H9 (cell line): ENCODE data around the gene MED13L. TPM values are rescaled to one million over a fixed set of nuclear protein-coding genes. Genes with fewer than 3 reads are reported as not detected.

Source experiments
- DNase-seq: peaks from one replicate; pipeline ENCODE4 v3.0.0-alpha.2; 2017
- H2AFZ ChIP-seq: one replicate; pipeline ENCODE4 v1.6.1; 2013; ENCODE audit warnings: mild to moderate bottlenecking, low read length, control low read depth, moderate library complexity
- H2AK5ac ChIP-seq: 2 replicates; pipeline ENCODE4 v1.6.1; 2013; ENCODE audit warnings: low read length, control low read depth, mixed read lengths; ENCODE audit not compliant: insufficient read length
- H2BK120ac ChIP-seq: one replicate; pipeline ENCODE4 v1.6.1; 2013; ENCODE audit warnings: low read depth, mild to moderate bottlenecking, low read length, control low read depth, inconsistent platforms; ENCODE audit not compliant: poor library complexity, severe bottlenecking
- H2BK12ac ChIP-seq: 2 replicates; pipeline ENCODE4 v1.6.1; 2013; ENCODE audit warnings: low read length, control low read depth, mixed read lengths, low read depth; ENCODE audit not compliant: insufficient read length
- H2BK15ac ChIP-seq: 2 replicates; pipeline ENCODE4 v1.6.1; 2013; ENCODE audit warnings: low read depth, low read length, control low read depth
- H2BK20ac ChIP-seq: one replicate; pipeline ENCODE4 v1.6.1; 2013; ENCODE audit warnings: low read depth, mild to moderate bottlenecking, low read length, control low read depth, inconsistent platforms; ENCODE audit not compliant: poor library complexity, severe bottlenecking
- H2BK5ac ChIP-seq: 2 replicates; pipeline ENCODE4 v1.6.1; 2013; ENCODE audit warnings: low read length, control low read depth, mixed read lengths; ENCODE audit not compliant: insufficient read length
- H3K14ac ChIP-seq: 2 replicates; pipeline ENCODE4 v1.6.1; 2013; ENCODE audit warnings: low read length, control low read depth; ENCODE audit not compliant: insufficient read depth
- H3K18ac ChIP-seq: 2 replicates; pipeline ENCODE4 v1.6.1; 2013; ENCODE audit warnings: low read depth, mild to moderate bottlenecking, mixed read lengths, low read length, control low read depth; ENCODE audit not compliant: insufficient read length
- H3K23ac ChIP-seq: 2 replicates; pipeline ENCODE4 v1.6.1; 2013; ENCODE audit warnings: low read length, control low read depth, mixed read lengths, low read depth; ENCODE audit not compliant: insufficient read length
- H3K23me2 ChIP-seq: 2 replicates; pipeline ENCODE4 v1.6.1; 2013; ENCODE audit warnings: low read depth, mild to moderate bottlenecking, mixed read lengths, low read length, control low read depth; ENCODE audit not compliant: insufficient read length, poor library complexity, severe bottlenecking
- H3K27ac ChIP-seq: 2 replicates; pipeline ENCODE4 v1.5.1; 2013; ENCODE audit warnings: low read length, control low read depth, mixed read lengths, low read depth; ENCODE audit not compliant: insufficient read length
- H3K27me3 ChIP-seq: 2 replicates; pipeline ENCODE4 v1.6.1; 2013; ENCODE audit warnings: low read length, control low read depth, inconsistent platforms; ENCODE audit not compliant: insufficient read depth
- H3K4ac ChIP-seq: 2 replicates; pipeline ENCODE4 v1.6.1; 2013; ENCODE audit warnings: low read depth, mild to moderate bottlenecking, control low read depth, inconsistent platforms, low read length, moderate library complexity
- H3K4me1 ChIP-seq: 2 replicates; pipeline ENCODE4 v1.6.1; 2013; ENCODE audit warnings: low read length, control low read depth, inconsistent platforms; ENCODE audit not compliant: insufficient read depth
- H3K4me2 ChIP-seq: 2 replicates; pipeline ENCODE4 v1.6.1; 2013; ENCODE audit warnings: low read length, control low read depth, mixed read lengths; ENCODE audit not compliant: insufficient read length, insufficient read depth
- H3K56ac ChIP-seq: 2 replicates; pipeline ENCODE4 v1.6.1; 2013; ENCODE audit warnings: low read depth, mild to moderate bottlenecking, mixed read lengths, low read length, control low read depth; ENCODE audit not compliant: insufficient read length
- H3K79me1 ChIP-seq: 2 replicates; pipeline ENCODE4 v1.6.1; 2013; ENCODE audit warnings: low read depth, mild to moderate bottlenecking, moderate library complexity, low read length, control low read depth, inconsistent platforms; ENCODE audit not compliant: insufficient read depth, poor library complexity, severe bottlenecking
- H3K79me2 ChIP-seq: 2 replicates; pipeline ENCODE4 v1.6.1; 2013; ENCODE audit warnings: low read length, control low read depth, inconsistent platforms; ENCODE audit not compliant: insufficient read depth
- H3K9ac ChIP-seq: 2 replicates; pipeline ENCODE4 v1.6.1; 2013; ENCODE audit warnings: low read length, control low read depth, mixed read lengths; ENCODE audit not compliant: insufficient read length; ENCODE audit errors: extremely low read depth
- H3K9me3 ChIP-seq: one replicate; pipeline ENCODE4 v1.6.1; 2013; ENCODE audit warnings: low read depth, low read length, inconsistent platforms; ENCODE audit not compliant: control insufficient read depth
- H3T11ph ChIP-seq: one replicate; pipeline ENCODE4 v1.6.1; 2013; ENCODE audit warnings: mild to moderate bottlenecking, low read length, control low read depth, inconsistent platforms
- H4K20me1 ChIP-seq: one replicate; pipeline ENCODE4 v1.6.1; 2013; ENCODE audit not compliant: control insufficient read depth, insufficient read length, insufficient read depth
- H4K5ac ChIP-seq: 2 replicates; pipeline ENCODE4 v1.6.1; 2013; ENCODE audit warnings: low read depth, mild to moderate bottlenecking, mixed read lengths, low read length, control low read depth; ENCODE audit not compliant: insufficient read length
- H4K8ac ChIP-seq: replicated peaks from 2 replicates; pipeline ENCODE4 v1.6.1; 2013; ENCODE audit warnings: low read length, control low read depth, mixed read lengths, low read depth; ENCODE audit not compliant: insufficient read length
- H4K91ac ChIP-seq: 2 replicates; pipeline ENCODE4 v1.6.1; 2013; ENCODE audit warnings: low read depth, mild to moderate bottlenecking, moderate library complexity, mixed read lengths, low read length, control low read depth; ENCODE audit not compliant: insufficient read length
- H3K27ac Mint-ChIP-seq, 3 experiments: 2 replicates in 2 of 3; 3 replicates in 1 of 3; pipeline ENCODE4 v1.8.0; 2020 to 2021; ENCODE audit warnings: mixed read lengths in 3 of 3, mild to moderate bottlenecking in 1 of 3, moderate library complexity in 1 of 3
- H3K27me3 Mint-ChIP-seq: 2 replicates; pipeline ENCODE4 v1.8.0; 2021; ENCODE audit warnings: low read depth, mild to moderate bottlenecking, moderate library complexity, mixed read lengths
- H3K36me3 Mint-ChIP-seq, 3 experiments: 2 replicates in 2 of 3; 3 replicates in 1 of 3; pipeline ENCODE4 v1.8.0; 2020 to 2021; ENCODE audit warnings: low read depth in 3 of 3, mixed read lengths in 3 of 3; ENCODE audit not compliant: insufficient read depth in 1 of 3
- H3K4me1 Mint-ChIP-seq, 2 experiments: 2 replicates each; pipeline ENCODE4 v1.8.0; 2020; ENCODE audit warnings: mixed read lengths in 2 of 2
- H3K4me3 Mint-ChIP-seq, 2 experiments: 2 replicates in 1 of 2; 3 replicates in 1 of 2; pipeline ENCODE4 v1.8.0; 2020 to 2021; ENCODE audit warnings: mild to moderate bottlenecking in 2 of 2, mixed read lengths in 2 of 2, moderate library complexity in 1 of 2
- H3K9me3 Mint-ChIP-seq, 2 experiments: 2 replicates in 1 of 2; 3 replicates in 1 of 2; pipeline ENCODE4 v1.8.0; 2020; ENCODE audit warnings: mild to moderate bottlenecking in 2 of 2, mixed read lengths in 2 of 2, moderate library complexity in 1 of 2
- WGBS: extraction: QIAGEN DNeasy Blood & Tissue Kit; methylation state at CpG from one replicate; pipeline ENCODE4 v1.1.7; 2013; ENCODE audit warnings: missing lambda C conversion rate, low lambda C conversion rate, mixed read lengths; ENCODE audit not compliant: insufficient read length; ENCODE audit errors: extremely low coverage; 5-methylcytosine and 5-hydroxymethylcytosine counted together
- total RNA-seq: library from RNA; stranded (reverse); gene quantifications from 2 replicates; pipeline ENCODE4 v1.2.1, GENCODE V29; 2021
- TF ChIP-seq, protein P1 (sequence below): fragments of 200-600 bp; sonication (generic); conservative IDR thresholded peaks from 3 replicates; pipeline ENCODE4 v1.8.0; 2021; ENCODE audit warnings: antibody characterized with exemption, mild to moderate bottlenecking

MED13L gene
- total RNA-seq, 1 experiment from 2014 or later = 52.4 TPM

DNA sequence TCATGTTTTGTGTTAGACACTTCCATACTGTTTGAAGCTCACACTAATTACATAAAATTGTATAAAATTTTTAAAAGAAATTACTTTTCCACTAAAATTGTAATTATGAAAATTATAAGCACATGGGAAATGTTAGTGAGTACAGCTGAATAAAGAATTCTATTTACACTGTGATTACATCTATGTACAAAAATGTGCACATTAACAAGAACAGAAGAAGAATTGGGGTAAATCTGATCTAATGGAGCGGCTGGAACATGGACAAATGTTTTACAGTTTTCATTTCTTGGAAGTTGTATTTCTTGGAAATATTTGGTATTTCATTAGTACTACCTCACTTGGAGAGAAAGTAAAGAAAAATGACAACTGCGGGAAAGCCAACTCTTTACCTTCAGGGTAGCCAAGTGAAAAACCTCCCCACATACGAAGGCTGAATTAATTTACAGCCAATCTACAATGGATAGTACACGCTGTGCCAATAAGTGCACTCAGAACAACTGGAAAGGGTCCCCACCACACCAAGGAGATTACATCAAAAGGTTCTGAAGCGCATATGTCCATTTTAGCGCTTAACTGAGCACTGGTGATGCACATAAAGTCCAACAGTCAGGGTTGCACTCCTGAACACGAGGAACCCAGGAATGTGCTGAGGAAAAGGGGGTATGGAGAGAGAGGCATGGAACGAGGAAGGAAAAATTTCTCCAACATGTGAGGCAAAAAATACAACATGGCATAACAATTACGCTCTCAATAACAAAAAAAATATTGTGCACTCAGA is 17.5 kb downstream of the MED13L start:
- Mint-ChIP-seq H3K4me3 (no peak overlapping the region), H3K27me3 (no peaks in the 10 kb centered on the region), H3K36me3 (no peaks in the 10 kb centered on the region), H3K27ac (peak overlapping the region in 1 of 3 experiments; percentile 60; a peak in 2 of 7 replicates), H3K9me3 (no peaks in the 10 kb centered on the region), H3K4me1 (peaks cover 35 to 43% of the 10 kb centered on the region in 2 experiments)
- Histone ChIP-seq H3K23ac (no peak overlapping the region), H3K79me2 (peaks cover 26% of the 10 kb centered on the region), H3K18ac (no peak overlapping the region), H2BK15ac (no peak overlapping the region), H2BK12ac (no peak overlapping the region), H3K27ac (no peak overlapping the region), H4K91ac (no peak overlapping the region), H3K4me1 (peaks cover 3% of the 10 kb centered on the region), H3T11ph (no peak overlapping the region), H3K56ac (no peak overlapping the region), H4K5ac (no peak overlapping the region), H2AFZ (no peak overlapping the region), H3K9ac (no peak overlapping the region), H3K23me2 (no peaks in the 10 kb centered on the region), H3K14ac (no peak overlapping the region), H3K4me2 (no peak overlapping the region), H2BK20ac (no peak overlapping the region), H2BK5ac (no peak overlapping the region), H4K8ac (no peak overlapping the region), H3K79me1 (peaks cover 6% of the 10 kb centered on the region), H3K4ac (no peak overlapping the region), H3K9me3 (no peaks in the 10 kb centered on the region), H4K20me1 (no peaks in the 10 kb centered on the region), H2AK5ac (no peak overlapping the region), H3K27me3 (no peaks in the 10 kb centered on the region), H2BK120ac (no peak overlapping the region)
- DNase-seq = no peak
- no CpG with 5 or more reads among the region's 9 CpGs for WGBS
- TF ChIP-seq, protein P1, sequence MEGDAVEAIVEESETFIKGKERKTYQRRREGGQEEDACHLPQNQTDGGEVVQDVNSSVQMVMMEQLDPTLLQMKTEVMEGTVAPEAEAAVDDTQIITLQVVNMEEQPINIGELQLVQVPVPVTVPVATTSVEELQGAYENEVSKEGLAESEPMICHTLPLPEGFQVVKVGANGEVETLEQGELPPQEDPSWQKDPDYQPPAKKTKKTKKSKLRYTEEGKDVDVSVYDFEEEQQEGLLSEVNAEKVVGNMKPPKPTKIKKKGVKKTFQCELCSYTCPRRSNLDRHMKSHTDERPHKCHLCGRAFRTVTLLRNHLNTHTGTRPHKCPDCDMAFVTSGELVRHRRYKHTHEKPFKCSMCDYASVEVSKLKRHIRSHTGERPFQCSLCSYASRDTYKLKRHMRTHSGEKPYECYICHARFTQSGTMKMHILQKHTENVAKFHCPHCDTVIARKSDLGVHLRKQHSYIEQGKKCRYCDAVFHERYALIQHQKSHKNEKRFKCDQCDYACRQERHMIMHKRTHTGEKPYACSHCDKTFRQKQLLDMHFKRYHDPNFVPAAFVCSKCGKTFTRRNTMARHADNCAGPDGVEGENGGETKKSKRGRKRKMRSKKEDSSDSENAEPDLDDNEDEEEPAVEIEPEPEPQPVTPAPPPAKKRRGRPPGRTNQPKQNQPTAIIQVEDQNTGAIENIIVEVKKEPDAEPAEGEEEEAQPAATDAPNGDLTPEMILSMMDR = no peak
